ENCODE data around the gene SCN1B.

The SCN1B gene

DNA sequence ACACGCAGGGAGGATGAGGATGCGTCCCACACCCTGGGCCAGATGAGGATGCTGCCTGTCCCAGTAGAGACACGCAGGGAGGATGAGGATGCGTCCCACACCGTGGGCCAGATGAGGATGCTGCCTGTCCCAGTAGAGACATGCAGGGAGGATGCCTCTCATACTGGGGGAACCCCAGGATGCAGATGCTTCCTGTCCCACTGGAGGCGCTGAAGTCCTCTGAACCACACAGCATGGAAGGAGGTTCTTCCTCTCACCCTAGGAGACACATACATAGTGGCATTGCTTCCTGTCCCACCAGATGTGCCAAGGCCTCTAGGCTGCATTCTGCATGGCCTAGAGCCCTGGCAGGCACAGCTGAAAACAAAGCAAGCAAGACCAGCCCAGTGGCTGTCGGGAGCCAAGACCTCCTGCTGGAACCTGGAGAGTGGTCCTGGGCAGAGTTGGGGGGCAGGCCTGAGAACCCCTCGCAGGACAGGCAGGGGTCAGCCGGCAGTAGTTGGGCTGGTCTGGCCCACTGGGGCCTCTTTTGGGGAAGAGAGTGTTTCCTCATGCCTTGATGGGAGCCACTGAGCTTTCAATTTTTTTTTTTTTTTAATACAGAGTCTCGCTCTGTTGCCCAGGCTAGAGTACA is 15.5 kb downstream of the SCN1B start:
- Histone ChIP-seq H3K79me2 (ENCODE audit: insufficient read depth, low read length) (no peaks in the 10 kb centered on the region), H3K9ac (ENCODE audit: low read depth, low read length) (no peak overlapping the region), H3K36me3 (ENCODE audit: insufficient read depth, low read length) (no peaks in the 10 kb centered on the region), H4K20me1 (ENCODE audit: insufficient read depth, low read length) (no peaks in the 10 kb centered on the region; the same call in 1 of the 2 replicates), H3K4me3 (ENCODE audit: low read depth in 1 of 2, low read length in 2 of 2) (no peak overlapping the region), H2AFZ (ENCODE audit: low read depth, low read length) (peak overlapping the region; percentile 49; the same call in 1 of the 2 replicates), H3K9me3 (ENCODE audit: insufficient read depth, low read length, severe bottlenecking) (no peaks in the 10 kb centered on the region), H3K4me1 (ENCODE audit: insufficient read depth, low read length) (no peaks in the 10 kb centered on the region), H3K4me2 (ENCODE audit: insufficient read depth, low read length) (no peak overlapping the region), H3K27me3 (ENCODE audit: insufficient read depth, low read length, poor library complexity) (no peaks in the 10 kb centered on the region), H3K27ac (ENCODE audit: low read length) (no peak overlapping the region)
- TF ChIP-seq EZH2 (IDR thresholded peaks at IDR 0.05; ENCODE audit: borderline replicate concordance, low read depth, low read length, severe bottlenecking) = no peak
- TF ChIP-seq, protein P1, sequence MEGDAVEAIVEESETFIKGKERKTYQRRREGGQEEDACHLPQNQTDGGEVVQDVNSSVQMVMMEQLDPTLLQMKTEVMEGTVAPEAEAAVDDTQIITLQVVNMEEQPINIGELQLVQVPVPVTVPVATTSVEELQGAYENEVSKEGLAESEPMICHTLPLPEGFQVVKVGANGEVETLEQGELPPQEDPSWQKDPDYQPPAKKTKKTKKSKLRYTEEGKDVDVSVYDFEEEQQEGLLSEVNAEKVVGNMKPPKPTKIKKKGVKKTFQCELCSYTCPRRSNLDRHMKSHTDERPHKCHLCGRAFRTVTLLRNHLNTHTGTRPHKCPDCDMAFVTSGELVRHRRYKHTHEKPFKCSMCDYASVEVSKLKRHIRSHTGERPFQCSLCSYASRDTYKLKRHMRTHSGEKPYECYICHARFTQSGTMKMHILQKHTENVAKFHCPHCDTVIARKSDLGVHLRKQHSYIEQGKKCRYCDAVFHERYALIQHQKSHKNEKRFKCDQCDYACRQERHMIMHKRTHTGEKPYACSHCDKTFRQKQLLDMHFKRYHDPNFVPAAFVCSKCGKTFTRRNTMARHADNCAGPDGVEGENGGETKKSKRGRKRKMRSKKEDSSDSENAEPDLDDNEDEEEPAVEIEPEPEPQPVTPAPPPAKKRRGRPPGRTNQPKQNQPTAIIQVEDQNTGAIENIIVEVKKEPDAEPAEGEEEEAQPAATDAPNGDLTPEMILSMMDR (IDR thresholded peaks at IDR 0.05; ENCODE audit: borderline replicate concordance, extremely low read depth, low read length, poor library complexity, severe bottlenecking) = peak; percentile 72
- ATAC-seq (ENCODE audit: insufficient read depth, low read depth) = peak; percentile 97
- peak; percentile 64 for DNase-seq

DNA sequence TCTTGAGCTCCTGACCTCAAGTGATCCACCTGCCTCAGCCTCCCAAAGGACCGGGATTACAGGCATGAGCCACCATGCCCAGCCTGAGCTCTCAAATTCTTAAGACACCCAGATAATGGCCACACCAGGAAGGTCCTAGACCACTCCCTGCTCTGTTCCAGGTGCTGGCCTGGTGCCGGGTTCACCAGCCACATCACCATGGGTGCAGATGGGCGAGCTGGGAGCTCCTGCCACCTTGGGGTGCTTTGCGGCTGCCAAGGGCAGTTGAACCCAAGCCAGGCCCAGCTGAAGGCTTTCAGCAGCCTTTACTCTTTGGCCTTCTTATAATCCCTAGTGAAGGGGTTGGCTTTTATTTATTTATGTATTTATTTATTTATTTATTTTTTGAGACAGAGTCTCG is 16.2 kb downstream of the SCN1B start:
- no peaks in the 10 kb centered on the region for H3K79me2 ChIP-seq (ENCODE audit: insufficient read depth, low read length)
- no peak overlapping the region for H3K4me2 ChIP-seq (ENCODE audit: insufficient read depth, low read length)
- H4K20me1 ChIP-seq (ENCODE audit: insufficient read depth, low read length) = no peaks in the 10 kb centered on the region; the same call in 1 of the 2 replicates
- H3K9me3 ChIP-seq (ENCODE audit: insufficient read depth, low read length, severe bottlenecking) = no peaks in the 10 kb centered on the region
- ATAC-seq (ENCODE audit: insufficient read depth, low read depth) (no peak), DNase-seq (no peak)
- H2AFZ ChIP-seq (ENCODE audit: low read depth, low read length) = no peak overlapping the region
- H3K4me1 ChIP-seq (ENCODE audit: insufficient read depth, low read length) = no peaks in the 10 kb centered on the region
- no peaks in the 10 kb centered on the region for H3K27me3 ChIP-seq (ENCODE audit: insufficient read depth, low read length, poor library complexity)
- TF ChIP-seq EZH2 (IDR thresholded peaks at IDR 0.05; ENCODE audit: borderline replicate concordance, low read depth, low read length, severe bottlenecking) = no peak
- TF ChIP-seq, protein P1 (IDR thresholded peaks at IDR 0.05; ENCODE audit: borderline replicate concordance, extremely low read depth, low read length, poor library complexity, severe bottlenecking) = no peak
- no peak overlapping the region for H3K4me3 ChIP-seq (ENCODE audit: low read depth in 1 of 2, low read length in 2 of 2)
- no peaks in the 10 kb centered on the region for H3K36me3 ChIP-seq (ENCODE audit: insufficient read depth, low read length)
- H3K9ac ChIP-seq (ENCODE audit: low read depth, low read length) = no peak overlapping the region
- H3K27ac ChIP-seq (ENCODE audit: low read length) = no peak overlapping the region

DNA sequence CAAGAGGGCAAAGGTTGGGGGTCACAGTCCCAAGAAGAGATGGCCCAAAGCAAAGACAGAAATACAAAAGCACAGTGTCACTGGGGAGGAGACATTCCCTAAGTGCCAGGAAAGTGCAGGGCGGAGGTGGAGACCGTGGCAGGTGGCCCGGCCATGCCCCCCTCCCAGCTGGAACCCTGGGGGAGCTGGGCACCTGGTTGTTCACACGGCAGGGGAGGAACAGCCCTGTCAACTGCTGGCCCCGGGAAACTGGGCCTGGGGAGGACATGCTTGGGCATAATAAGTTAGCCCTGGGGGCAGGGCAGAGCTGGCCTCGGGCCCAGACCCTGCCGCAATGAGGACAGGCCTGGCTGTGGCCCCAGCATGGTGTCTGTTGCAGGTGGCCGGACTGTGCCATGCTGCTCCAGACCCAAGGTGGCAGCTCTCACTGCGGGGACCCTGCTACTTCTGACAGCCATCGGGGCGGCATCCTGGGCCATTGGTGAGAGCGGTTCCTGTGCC is 18.7 kb downstream of the SCN1B start:
- Histone ChIP-seq H4K20me1 (ENCODE audit: insufficient read depth, low read length) (no peaks in the 10 kb centered on the region; the same call in 1 of the 2 replicates), H3K4me1 (ENCODE audit: insufficient read depth, low read length) (no peaks in the 10 kb centered on the region), H3K27ac (ENCODE audit: low read length) (no peak overlapping the region), H3K79me2 (ENCODE audit: insufficient read depth, low read length) (no peaks in the 10 kb centered on the region), H3K9ac (ENCODE audit: low read depth, low read length) (no peak overlapping the region), H3K4me2 (ENCODE audit: insufficient read depth, low read length) (no peak overlapping the region), H3K4me3 (ENCODE audit: low read depth in 1 of 2, low read length in 2 of 2) (no peak overlapping the region), H3K27me3 (ENCODE audit: insufficient read depth, low read length, poor library complexity) (no peaks in the 10 kb centered on the region), H2AFZ (ENCODE audit: low read depth, low read length) (no peak overlapping the region), H3K36me3 (ENCODE audit: insufficient read depth, low read length) (no peaks in the 10 kb centered on the region), H3K9me3 (ENCODE audit: insufficient read depth, low read length, severe bottlenecking) (no peaks in the 10 kb centered on the region)
- ATAC-seq (ENCODE audit: insufficient read depth, low read depth) = no peak
- no peak for TF ChIP-seq EZH2 (IDR thresholded peaks at IDR 0.05; ENCODE audit: borderline replicate concordance, low read depth, low read length, severe bottlenecking)
- TF ChIP-seq, protein P1 (IDR thresholded peaks at IDR 0.05; ENCODE audit: borderline replicate concordance, extremely low read depth, low read length, poor library complexity, severe bottlenecking) = no peak
- no peak for DNase-seq

Data from DND-41 (cell line).